ENCODE data around the gene FUOM. TPM values are rescaled to one million over a fixed set of nuclear protein-coding genes. Genes with fewer than 3 reads are reported as not detected.
A peak's percentile ranks its signal among the peaks of the same experiment; 100 is the strongest.

FUOM gene
- 13.0 TPM for total RNA-seq

- DNase-seq (ENCODE audit: low spot score), result no peak
These were observed at the start of gene FUOM for GRCh38 chr10:133357285-133358161. TSS of gene FUOM (minus strand) at chr10:133358019. CDS start at chr10:133358007, 12 bp downstream.

GRCh38 chr10:133405844-133406527, 48.2 kb upstream of the FUOM start:
- no peak for DNase-seq (ENCODE audit: low spot score)

GRCh38 chr10:133405272-133405671, 47.5 kb upstream of the FUOM start:
- DNase-seq (ENCODE audit: low spot score), result no peak

GRCh38 chr10:133403784-133404183, 46.0 kb upstream of the FUOM start:
- no peak for DNase-seq (ENCODE audit: low spot score)

GRCh38 chr10:133403359-133403758, 45.5 kb upstream of the FUOM start:
- DNase-seq (ENCODE audit: low spot score), result no peak

- no peak for DNase-seq (ENCODE audit: low spot score)
These were observed 44.3 kb upstream of the FUOM start for GRCh38 chr10:133401981-133402725.

GRCh38 chr10:133401500-133401899, 43.7 kb upstream of the FUOM start:
- no peak for DNase-seq (ENCODE audit: low spot score)

GRCh38 chr10:133400624-133401424, 43.0 kb upstream of the FUOM start:
- DNase-seq (ENCODE audit: low spot score), result no peak

GRCh38 chr10:133399123-133399601, 41.3 kb upstream of the FUOM start:
- DNase-seq (ENCODE audit: low spot score), result no peak

GRCh38 chr10:133397938-133398337, 40.1 kb upstream of the FUOM start:
- no peak for DNase-seq (ENCODE audit: low spot score)

- DNase-seq (ENCODE audit: low spot score), result no peak
These were observed 38.3 kb upstream of the FUOM start for GRCh38 chr10:133396035-133396624.

- no peak for DNase-seq (ENCODE audit: low spot score)
These were observed 37.0 kb upstream of the FUOM start for GRCh38 chr10:133394801-133395221.

GRCh38 chr10:133394064-133394663, 36.3 kb upstream of the FUOM start, which contains the start of gene MTG1:
TSS of gene MTG1 (plus strand) at chr10:133394157. CDS start at chr10:133394221, 64 bp downstream.
- DNase-seq (ENCODE audit: low spot score), result peak; percentile 94

- DNase-seq (ENCODE audit: low spot score), result no peak
These were observed 35.7 kb upstream of the FUOM start for GRCh38 chr10:133393401-133394063.

- DNase-seq (ENCODE audit: low spot score), result no peak
These were observed 34.1 kb upstream of the FUOM start for GRCh38 chr10:133391761-133392518.

- no peak for DNase-seq (ENCODE audit: low spot score)
These were observed 33.4 kb upstream of the FUOM start for GRCh38 chr10:133391249-133391635.

GRCh38 chr10:133390597-133391248, 32.9 kb upstream of the FUOM start:
- no peak for DNase-seq (ENCODE audit: low spot score)
